ENCODE measurements around the gene RASGEF1B. TPM values are rescaled to one million over a fixed set of nuclear protein-coding genes. Genes with fewer than 3 reads are reported as not detected.

Gene RASGEF1B
- total RNA-seq, 4 donors from 2014 or later = 14.1 to 31.0 (median 26.2) TPM

GRCh38 chr4:81454948-81455347 lies 16.8 kb downstream of the RASGEF1B start:
- no peak overlapping the region for H3K4me3 ChIP-seq
- H3K4me1 ChIP-seq = peaks cover 0 to 18% (median 0%) of the 10 kb centered on the region in 4 donors
- peaks cover 0 to 22% (median 2%) of the 10 kb centered on the region in 4 donors for H3K36me3 ChIP-seq
- in situ Hi-C loops (cut with MboI; ENCODE audit: low pct_ligation_motif_present in 1 of 4, low pct_unique_long_range_greater_than_20kb in 1 of 4, low sequenced_read_pairs in 3 of 4) = no loop called here
- H3K27ac ChIP-seq = no peak overlapping the region
- intact Hi-C loops (cut with DNase I; ENCODE audit: low total_unique reads) = no loop called here
- no peaks in the 10 kb centered on the region for H3K9me3 ChIP-seq
- DNase-seq = no peak
- 74 to 75% methylated on average over 2 of the region's 2 CpGs for WGBS, 2 donors (ENCODE audit: low coverage in 1 of 2)
- TF ChIP-seq CTCF (IDR thresholded peaks at IDR 0.05) (no peak), POLR2AphosphoS5 (IDR thresholded peaks at IDR 0.05) (no peak)
- no peaks in the 10 kb centered on the region for H3K27me3 ChIP-seq

- intact Hi-C loops (cut with DNase I; ENCODE audit: low total_unique reads) (no loop called here), in situ Hi-C loops (cut with MboI; ENCODE audit: low pct_ligation_motif_present in 1 of 4, low pct_unique_long_range_greater_than_20kb in 1 of 4, low sequenced_read_pairs in 3 of 4) (no loop called here)
- TF ChIP-seq POLR2AphosphoS5 (IDR thresholded peaks at IDR 0.05) = no peak
- no peak for TF ChIP-seq CTCF (IDR thresholded peaks at IDR 0.05)
- TF ChIP-seq EP300 (IDR thresholded peaks at IDR 0.05; ENCODE audit: low read depth) = no peak
- TF ChIP-seq POLR2A (IDR thresholded peaks at IDR 0.05) = no peak
- Histone ChIP-seq H3K9me3 (no peaks in the 10 kb centered on the region), H3K27me3 (no peaks in the 10 kb centered on the region), H3K27ac (no peak overlapping the region), H3K4me3 (no peak overlapping the region), H3K4me1 (peaks cover 0 to 18% (median 0%) of the 10 kb centered on the region in 4 donors), H3K36me3 (peaks cover 0 to 23% (median 2%) of the 10 kb centered on the region in 4 donors)
- peak; percentile 35 for DNase-seq
- WGBS, 2 donors (ENCODE audit: low coverage in 1 of 2) = 17 to 20% methylated on average over 2 to 5 of the region's 5 CpGs
Measured at GRCh38 chr4:81454499-81454898, 17.2 kb downstream of the RASGEF1B start.

- peaks cover 0 to 23% (median under 1%) of the 10 kb centered on the region in 4 donors for H3K36me3 ChIP-seq
- in situ Hi-C loops (cut with MboI; ENCODE audit: low pct_ligation_motif_present in 1 of 4, low pct_unique_long_range_greater_than_20kb in 1 of 4, low sequenced_read_pairs in 3 of 4) = no loop called here
- H3K27me3 ChIP-seq = no peaks in the 10 kb centered on the region
- H3K27ac ChIP-seq = no peak overlapping the region
- H3K4me1 ChIP-seq = peaks cover 0 to 18% (median 0%) of the 10 kb centered on the region in 4 donors
- 93 to 100% methylated on average over 4 of the region's 4 CpGs for WGBS, 2 donors (ENCODE audit: low coverage in 1 of 2)
- H3K4me3 ChIP-seq = no peak overlapping the region
- TF ChIP-seq CTCF (IDR thresholded peaks at IDR 0.05) (no peak), POLR2AphosphoS5 (IDR thresholded peaks at IDR 0.05) (no peak), EP300 (IDR thresholded peaks at IDR 0.05; ENCODE audit: low read depth) (no peak), POLR2A (IDR thresholded peaks at IDR 0.05) (no peak)
- intact Hi-C loops (cut with DNase I; ENCODE audit: low total_unique reads) = no loop called here
- no peak for DNase-seq
- no peaks in the 10 kb centered on the region for H3K9me3 ChIP-seq
Measured at GRCh38 chr4:81453024-81453423, 18.7 kb downstream of the RASGEF1B start.

GRCh38 chr4:81452452-81453006 lies 19.2 kb downstream of the RASGEF1B start:
- in situ Hi-C loops (cut with MboI; ENCODE audit: low pct_ligation_motif_present in 1 of 4, low pct_unique_long_range_greater_than_20kb in 1 of 4, low sequenced_read_pairs in 3 of 4) = no loop called here
- intact Hi-C loops (cut with DNase I; ENCODE audit: low total_unique reads) = no loop called here
- peaks cover 0 to 23% (median 0%) of the 10 kb centered on the region in 4 donors for H3K36me3 ChIP-seq
- no peak overlapping the region for H3K27ac ChIP-seq
- no peak for TF ChIP-seq POLR2AphosphoS5 (IDR thresholded peaks at IDR 0.05)
- H3K4me1 ChIP-seq = peaks cover 0 to 18% (median 0%) of the 10 kb centered on the region in 4 donors
- whole genome bisulfite sequencing, 2 donors (ENCODE audit: low coverage in 1 of 2) = 91 to 93% methylated on average over 1 of the region's 1 CpG
- no peaks in the 10 kb centered on the region for H3K9me3 ChIP-seq
- no peak overlapping the region for H3K4me3 ChIP-seq
- DNase-seq = no peak
- no peaks in the 10 kb centered on the region for H3K27me3 ChIP-seq

GRCh38 chr4:81449015-81449414 lies 22.7 kb downstream of the RASGEF1B start:
- H3K4me3 ChIP-seq = no peak overlapping the region
- intact Hi-C loops (cut with DNase I; ENCODE audit: low total_unique reads) = no loop called here
- in situ Hi-C loops (cut with MboI; ENCODE audit: low pct_ligation_motif_present in 1 of 4, low pct_unique_long_range_greater_than_20kb in 1 of 4, low sequenced_read_pairs in 3 of 4) = loop anchor here in 1 of 4 donors (25.0 kb wide), 1 partner anchor 88 kb away; no protein-coding TSS in a partner anchor
- DNase-seq = no peak
- peaks cover 0 to 8% (median 0%) of the 10 kb centered on the region in 4 donors for H3K4me1 ChIP-seq
- WGBS, 2 donors (ENCODE audit: low coverage in 1 of 2) = 83 to 92% methylated on average over 1 to 6 of the region's 6 CpGs
- TF ChIP-seq CTCF (IDR thresholded peaks at IDR 0.05) (no peak), POLR2A (IDR thresholded peaks at IDR 0.05) (no peak), POLR2AphosphoS5 (IDR thresholded peaks at IDR 0.05) (no peak), EP300 (IDR thresholded peaks at IDR 0.05; ENCODE audit: low read depth) (no peak)
- peaks cover 0 to 59% (median 1%) of the 10 kb centered on the region in 4 donors for H3K36me3 ChIP-seq
- no peaks in the 10 kb centered on the region for H3K27me3 ChIP-seq
- H3K9me3 ChIP-seq = no peaks in the 10 kb centered on the region
- no peak overlapping the region for H3K27ac ChIP-seq

Data from transverse colon (tissue), 4 donors.